Activated T-helper 2 cell treated with anti-CD3 and anti-CD28 coated beads, Interferon-gamma antibody, Interleukin-2, Interleukin-4, amounts not matched to agents 10 μg/mL and 5 μg/mL and 100 μg/mL, durations not matched to agents 14 hours and 24 hours and 36 hours (primary cell): ENCODE measurements around the gene C10orf67. TPM values are rescaled to one million over a fixed set of nuclear protein-coding genes. Genes with fewer than 3 reads are reported as not detected.
"Not testable (repeated sequence)": the region's sequence is repeated elsewhere in the genome, so short reads cannot be mapped to it uniquely, and the experiment has no call there.

ENCODE experiments used
- DNase-seq: peaks from one replicate; pipeline ENCODE4 v3.0.0; 2021; ENCODE audit warnings: low spot score
- H3K27ac Mint-ChIP-seq: one replicate; pipeline ENCODE4 v1.8.0; 2021; ENCODE audit warnings: mixed read lengths
- H3K27me3 Mint-ChIP-seq: one replicate; pipeline ENCODE4 v1.8.0; 2021; ENCODE audit warnings: low read depth, mixed read lengths
- H3K36me3 Mint-ChIP-seq: one replicate; pipeline ENCODE4 v1.8.0; 2021; ENCODE audit warnings: low read depth, mixed read lengths
- H3K4me1 Mint-ChIP-seq: one replicate; pipeline ENCODE4 v1.8.0; 2021; ENCODE audit warnings: low read depth, mixed read lengths
- H3K4me3 Mint-ChIP-seq: one replicate; pipeline ENCODE4 v1.8.0; 2021; ENCODE audit warnings: low read depth, mild to moderate bottlenecking, moderate library complexity, mixed read lengths
- H3K9me3 Mint-ChIP-seq: one replicate; pipeline ENCODE4 v1.8.0; 2021; ENCODE audit warnings: mixed read lengths
- intact Hi-C: fragments of 100-400 bp; cut with micrococcal nuclease; formaldehyde crosslinking; loops from one replicate; pipeline ENCODE4 v1.15.1; 2023
- total RNA-seq: library from RNA; stranded (reverse); gene quantifications from 2 replicates; pipeline ENCODE4 v1.2.3, GENCODE V29; 2022

The C10orf67 gene
- total RNA-seq, 1 donor from 2014 or later, result not detected

DNA sequence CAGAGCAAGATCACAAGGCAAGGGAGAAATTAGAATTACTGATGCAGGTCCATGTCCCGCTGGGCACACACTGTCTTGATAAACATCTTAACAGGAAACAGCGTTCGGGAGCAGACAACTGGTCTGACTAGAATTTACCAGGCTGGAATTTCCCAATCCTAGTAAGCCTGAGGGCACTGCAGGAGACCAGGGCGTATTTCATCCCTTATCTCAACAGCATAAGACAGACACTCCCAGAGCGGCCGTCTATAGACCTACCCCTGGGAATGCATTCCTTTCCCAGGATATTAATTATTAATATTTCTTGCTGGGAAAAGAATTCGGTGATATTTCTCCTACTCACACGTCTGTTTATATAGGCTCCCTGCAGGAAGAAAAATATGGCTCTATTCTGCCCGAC is 70.4 kb downstream of the C10orf67 start:
- H3K9me3 Mint-ChIP-seq, H3K4me3 Mint-ChIP-seq, DNase-seq, H3K4me1 Mint-ChIP-seq, H3K36me3 Mint-ChIP-seq, intact Hi-C loops, H3K27ac Mint-ChIP-seq, H3K27me3 Mint-ChIP-seq: not testable (repeated sequence)

DNA sequence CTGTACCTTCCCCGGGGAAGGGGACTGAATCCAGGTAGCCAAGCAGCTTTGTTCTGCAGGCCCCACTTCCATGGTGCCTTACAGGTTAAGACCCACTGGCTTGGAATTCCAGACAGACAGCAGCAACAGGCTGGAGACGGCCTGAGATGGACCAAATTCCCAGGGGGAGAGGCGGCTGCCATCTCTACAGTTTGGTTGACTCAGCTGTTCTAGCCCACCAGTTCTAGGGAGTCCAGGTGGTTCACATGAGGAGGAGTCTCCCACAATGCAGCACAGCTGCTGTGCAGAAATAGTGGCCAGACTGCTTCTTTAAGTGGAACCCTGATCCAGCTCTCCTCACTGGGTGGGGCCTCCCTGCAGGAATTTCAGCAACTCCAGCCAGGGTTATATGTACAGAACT is 74.1 kb downstream of the C10orf67 start:
- no peaks in the 10 kb centered on the region for H3K4me1 Mint-ChIP-seq
- H3K36me3 Mint-ChIP-seq, result no peaks in the 10 kb centered on the region
- H3K4me3 Mint-ChIP-seq, result no peak overlapping the region
- H3K27ac Mint-ChIP-seq, result no peak overlapping the region
- no peak for DNase-seq
- H3K9me3 Mint-ChIP-seq, result no peaks in the 10 kb centered on the region
- no peaks in the 10 kb centered on the region for H3K27me3 Mint-ChIP-seq
- intact Hi-C loops, result no loop called here

DNA sequence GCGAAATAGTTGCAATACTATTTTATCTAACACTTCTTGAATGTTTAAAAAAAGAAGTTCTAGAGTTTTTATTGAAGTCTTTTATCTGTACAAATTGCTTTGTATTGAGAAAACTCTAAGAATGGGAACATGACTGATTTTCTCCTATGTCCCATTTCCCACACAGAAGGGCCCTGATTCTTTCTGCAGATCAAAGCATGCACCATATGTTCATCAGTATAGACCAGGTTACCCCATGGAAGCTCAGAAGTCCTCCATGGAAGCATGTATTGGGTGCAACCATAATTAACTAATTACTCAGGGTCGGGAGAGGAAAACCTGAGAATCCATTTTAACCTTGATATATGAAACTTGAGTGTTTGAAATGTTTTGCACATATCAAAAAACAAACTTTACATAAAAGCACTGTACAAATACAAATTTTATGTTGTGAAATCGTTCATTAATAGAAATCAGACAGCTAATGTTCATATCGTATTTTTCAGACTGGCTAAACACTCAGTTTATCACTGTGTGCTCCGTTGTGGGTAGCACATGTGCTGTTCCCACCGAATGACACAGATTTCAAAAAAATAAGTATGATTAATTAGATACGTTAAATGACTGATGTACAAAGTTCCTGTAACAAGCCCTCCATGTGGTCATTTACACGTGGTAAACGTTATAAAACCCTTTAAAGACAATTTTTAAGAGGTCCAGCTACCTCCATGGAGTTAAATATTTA is 81.0 kb downstream of the C10orf67 start:
- H3K27ac Mint-ChIP-seq, result no peak overlapping the region
- no peaks in the 10 kb centered on the region for H3K9me3 Mint-ChIP-seq
- H3K27me3 Mint-ChIP-seq, result no peaks in the 10 kb centered on the region
- DNase-seq, result no peak
- intact Hi-C loops, result no loop called here
- H3K36me3 Mint-ChIP-seq, result no peaks in the 10 kb centered on the region
- H3K4me1 Mint-ChIP-seq, result no peaks in the 10 kb centered on the region
- no peak overlapping the region for H3K4me3 Mint-ChIP-seq

DNA sequence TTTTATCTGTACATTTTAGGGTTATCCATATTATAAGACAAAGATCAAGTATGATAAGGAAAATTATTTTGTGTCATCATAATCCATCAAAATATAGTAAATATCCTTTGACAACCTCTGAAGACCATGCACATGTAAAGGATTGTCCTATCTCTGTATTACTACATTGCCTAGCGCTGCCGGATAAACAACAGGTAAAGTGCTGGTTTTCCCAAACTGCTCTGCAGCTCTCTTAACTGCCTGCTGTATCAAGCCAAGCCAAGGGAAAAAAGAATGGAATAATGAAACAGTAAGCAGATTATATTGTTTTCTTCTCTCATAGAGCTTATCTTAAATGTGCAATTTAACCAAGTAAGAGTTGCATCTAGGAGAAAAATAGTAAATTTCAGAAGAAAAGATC is 81.7 kb downstream of the C10orf67 start:
- intact Hi-C loops, result no loop called here
- no peaks in the 10 kb centered on the region for H3K36me3 Mint-ChIP-seq
- H3K27me3 Mint-ChIP-seq, result no peaks in the 10 kb centered on the region
- no peak overlapping the region for H3K4me3 Mint-ChIP-seq
- no peak overlapping the region for H3K27ac Mint-ChIP-seq
- no peaks in the 10 kb centered on the region for H3K4me1 Mint-ChIP-seq
- no peak for DNase-seq
- no peaks in the 10 kb centered on the region for H3K9me3 Mint-ChIP-seq

DNA sequence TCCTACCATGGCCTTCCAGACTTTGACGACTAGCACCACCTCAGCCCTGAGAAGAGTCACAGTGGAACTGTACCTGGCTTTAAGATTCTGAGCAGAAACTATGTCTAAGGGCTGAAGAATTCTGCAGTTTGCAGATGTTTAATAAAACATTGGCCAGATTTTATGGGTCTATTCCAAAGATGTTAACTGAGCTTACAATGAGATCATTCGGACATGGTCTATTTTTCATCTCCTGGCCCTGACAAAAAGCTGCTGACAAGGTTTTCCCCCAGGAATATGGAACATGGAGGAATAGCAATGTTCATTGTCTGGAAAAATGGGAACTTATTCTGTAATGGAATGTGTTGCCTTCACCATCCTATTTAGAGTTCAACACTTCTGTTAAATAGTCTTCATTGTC is 86.1 kb downstream of the C10orf67 start:
- DNase-seq, result no peak
- intact Hi-C loops, result no loop called here
- H3K27me3 Mint-ChIP-seq, result no peaks in the 10 kb centered on the region
- H3K27ac Mint-ChIP-seq, result no peak overlapping the region
- H3K4me1 Mint-ChIP-seq, result no peaks in the 10 kb centered on the region
- no peak overlapping the region for H3K4me3 Mint-ChIP-seq
- H3K9me3 Mint-ChIP-seq, result no peaks in the 10 kb centered on the region
- no peaks in the 10 kb centered on the region for H3K36me3 Mint-ChIP-seq

DNA sequence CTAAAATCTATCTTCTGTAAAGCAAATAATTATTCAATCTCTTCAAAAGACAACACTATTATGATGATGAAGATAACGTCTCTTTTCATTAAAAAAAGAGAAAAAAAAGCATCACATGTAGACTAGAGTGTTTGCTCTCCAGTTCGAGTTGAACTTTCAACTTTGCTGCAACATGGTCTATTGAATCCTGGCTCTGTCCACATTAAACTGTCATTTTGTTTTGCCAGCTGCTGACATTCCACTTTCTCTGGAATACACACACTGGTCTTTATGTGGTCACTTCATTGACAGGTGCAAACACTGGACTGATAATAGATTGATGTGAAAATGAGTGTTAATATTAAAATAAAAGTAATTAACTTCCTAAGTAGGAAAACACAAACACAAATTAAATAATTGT is 90.8 kb downstream of the C10orf67 start:
- Mint-ChIP-seq H3K27ac (no peak overlapping the region), H3K9me3 (no peaks in the 10 kb centered on the region), H3K36me3 (no peaks in the 10 kb centered on the region), H3K4me3 (no peak overlapping the region), H3K27me3 (no peaks in the 10 kb centered on the region), H3K4me1 (no peaks in the 10 kb centered on the region)
- intact Hi-C loops, result no loop called here
- no peak for DNase-seq

DNA sequence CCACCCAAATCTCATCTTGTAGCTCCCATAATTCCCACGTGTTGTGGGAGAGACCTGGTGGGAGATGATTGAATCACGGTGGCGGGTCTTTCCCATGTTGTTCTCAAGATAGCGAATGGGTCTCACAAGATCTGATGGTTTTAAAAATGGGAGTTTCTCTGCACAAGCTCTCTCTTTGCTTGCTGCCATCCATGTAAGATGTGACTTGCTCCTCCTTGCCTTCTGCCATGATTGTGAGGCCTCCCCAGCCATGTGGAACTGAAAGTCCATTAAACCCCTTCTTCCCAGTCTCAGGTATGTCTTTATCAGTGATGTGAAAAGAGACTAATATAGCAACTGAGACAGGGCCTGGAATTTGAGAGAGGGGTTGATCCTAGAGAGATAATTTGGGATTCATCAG is 91.7 kb downstream of the C10orf67 start:
- H3K27me3 Mint-ChIP-seq, H3K27ac Mint-ChIP-seq, intact Hi-C loops, DNase-seq, H3K9me3 Mint-ChIP-seq, H3K4me1 Mint-ChIP-seq, H3K36me3 Mint-ChIP-seq, H3K4me3 Mint-ChIP-seq: not testable (repeated sequence)

DNA sequence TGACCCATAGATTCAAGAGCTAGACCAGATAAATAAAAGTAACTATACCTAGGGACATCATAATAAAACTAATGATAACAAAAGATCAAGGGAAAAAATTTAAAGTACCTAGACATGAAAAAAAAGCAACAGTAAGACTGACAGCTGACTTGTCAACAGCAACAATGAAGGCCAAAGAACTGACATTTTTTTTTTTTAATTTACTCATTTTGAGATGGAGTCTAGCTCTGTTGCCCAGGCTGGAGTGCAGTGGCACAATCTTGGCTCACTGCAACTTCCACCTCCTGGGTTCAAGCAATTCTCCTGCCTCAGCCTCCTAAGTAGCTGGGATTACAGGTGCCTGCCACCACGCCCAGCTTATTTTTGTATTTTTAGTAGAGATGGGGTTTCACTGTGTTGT is 102.8 kb downstream of the C10orf67 start:
- H3K27me3 Mint-ChIP-seq, H3K27ac Mint-ChIP-seq, intact Hi-C loops, DNase-seq, H3K9me3 Mint-ChIP-seq, H3K4me1 Mint-ChIP-seq, H3K4me3 Mint-ChIP-seq, H3K36me3 Mint-ChIP-seq: not testable (repeated sequence)

DNA sequence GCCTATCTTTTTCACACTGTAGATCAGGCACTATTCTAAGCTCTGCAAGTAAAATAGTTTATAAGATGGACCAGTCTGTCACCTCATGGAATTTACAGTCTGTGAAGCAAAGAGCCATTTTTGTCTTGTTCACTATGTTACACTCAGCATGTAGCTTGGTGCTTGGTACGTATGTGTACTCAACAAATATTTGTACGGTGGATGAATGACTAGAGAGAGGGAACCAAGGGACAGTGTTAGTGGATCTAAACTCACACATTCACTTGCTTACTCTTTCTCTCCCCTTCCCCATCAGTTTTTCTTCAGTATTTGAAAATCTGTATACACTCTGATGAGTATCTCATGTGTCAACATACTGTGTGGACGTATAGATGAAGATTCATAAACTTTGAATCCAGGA is 106.6 kb downstream of the C10orf67 start:
- Mint-ChIP-seq H3K36me3 (no peaks in the 10 kb centered on the region), H3K4me1 (no peaks in the 10 kb centered on the region), H3K4me3 (no peak overlapping the region), H3K27ac (no peak overlapping the region), H3K9me3 (no peaks in the 10 kb centered on the region), H3K27me3 (no peaks in the 10 kb centered on the region)
- DNase-seq, result no peak
- intact Hi-C loops, result no loop called here

DNA sequence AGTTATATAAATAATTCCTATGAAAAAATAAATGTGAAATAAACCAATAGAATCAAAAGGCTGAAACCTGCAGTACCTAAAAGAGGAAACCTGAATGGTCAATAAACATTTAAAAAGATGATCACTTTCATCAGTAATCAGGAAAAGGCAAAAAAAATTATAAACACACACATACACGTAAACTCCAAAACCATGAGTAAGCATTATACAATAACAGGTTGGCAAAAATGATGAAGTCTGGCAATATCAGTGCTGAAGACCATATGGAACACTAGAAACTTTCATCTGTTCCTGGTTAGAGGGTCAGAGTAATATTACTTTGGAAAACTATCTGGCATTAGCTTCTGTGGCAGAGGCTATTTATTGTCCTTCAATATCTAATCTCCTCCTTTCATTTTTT is 114.0 kb downstream of the C10orf67 start:
- Mint-ChIP-seq H3K27ac (no peak overlapping the region), H3K36me3 (no peaks in the 10 kb centered on the region), H3K9me3 (no peaks in the 10 kb centered on the region), H3K4me3 (no peak overlapping the region), H3K27me3 (no peaks in the 10 kb centered on the region), H3K4me1 (no peaks in the 10 kb centered on the region)
- intact Hi-C loops, result no loop called here
- no peak for DNase-seq

DNA sequence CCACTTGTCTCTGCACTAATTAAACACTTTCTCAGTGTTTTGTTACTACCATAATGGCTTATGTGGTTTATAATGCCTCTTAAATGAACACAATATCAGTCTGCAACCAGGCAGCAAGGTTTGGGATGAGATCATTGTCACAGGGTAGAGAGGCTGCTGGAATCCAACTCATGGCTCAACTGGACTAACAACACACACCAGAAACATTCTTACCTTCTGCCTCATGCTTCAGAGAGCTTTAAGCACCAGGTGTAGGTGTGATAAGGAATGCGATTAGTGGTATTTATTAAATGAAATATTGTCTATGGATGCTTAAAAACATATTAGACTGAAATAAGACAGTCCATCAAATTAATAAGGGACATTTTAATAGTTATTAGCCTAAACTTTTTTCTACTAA is 127.1 kb downstream of the C10orf67 start:
- no peak overlapping the region for H3K4me3 Mint-ChIP-seq
- DNase-seq, result no peak
- H3K36me3 Mint-ChIP-seq, result no peaks in the 10 kb centered on the region
- no peak overlapping the region for H3K27ac Mint-ChIP-seq
- peaks cover 8% of the 10 kb centered on the region for H3K27me3 Mint-ChIP-seq
- H3K9me3 Mint-ChIP-seq, result no peaks in the 10 kb centered on the region
- intact Hi-C loops, result no loop called here
- no peaks in the 10 kb centered on the region for H3K4me1 Mint-ChIP-seq

DNA sequence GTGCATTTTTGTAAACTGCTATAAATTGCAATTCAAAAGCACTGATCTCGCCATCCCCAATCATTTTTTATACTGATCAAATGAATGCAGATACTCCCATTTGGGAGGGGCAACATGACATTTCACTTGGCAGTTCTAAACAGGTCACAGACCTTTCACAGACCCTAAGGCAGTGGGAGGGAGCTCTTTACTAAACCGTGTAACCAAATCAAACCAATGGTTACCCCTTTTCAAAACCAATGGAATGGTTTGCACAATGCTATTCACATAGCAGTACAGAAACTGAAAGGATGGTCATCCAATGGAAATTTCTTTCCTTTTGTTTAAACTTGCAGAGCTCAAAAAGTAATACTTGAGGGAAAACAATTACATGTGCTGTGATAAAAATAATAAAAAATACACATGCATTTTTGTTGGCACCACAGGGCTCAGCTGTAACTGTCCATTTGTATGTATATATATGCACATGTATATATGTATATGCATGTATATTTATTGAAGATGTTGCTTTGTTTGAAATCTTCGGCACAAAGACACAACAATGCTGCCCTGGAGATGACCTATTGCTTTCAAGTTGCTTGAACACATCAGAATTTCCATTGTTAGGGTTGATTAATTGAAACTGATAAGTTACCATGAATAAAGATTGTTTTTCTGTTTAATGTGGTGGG is 138.5 kb downstream of the C10orf67 start:
- Mint-ChIP-seq H3K36me3 (no peaks in the 10 kb centered on the region), H3K4me3 (no peak overlapping the region)
- intact Hi-C loops, result no loop called here

DNA sequence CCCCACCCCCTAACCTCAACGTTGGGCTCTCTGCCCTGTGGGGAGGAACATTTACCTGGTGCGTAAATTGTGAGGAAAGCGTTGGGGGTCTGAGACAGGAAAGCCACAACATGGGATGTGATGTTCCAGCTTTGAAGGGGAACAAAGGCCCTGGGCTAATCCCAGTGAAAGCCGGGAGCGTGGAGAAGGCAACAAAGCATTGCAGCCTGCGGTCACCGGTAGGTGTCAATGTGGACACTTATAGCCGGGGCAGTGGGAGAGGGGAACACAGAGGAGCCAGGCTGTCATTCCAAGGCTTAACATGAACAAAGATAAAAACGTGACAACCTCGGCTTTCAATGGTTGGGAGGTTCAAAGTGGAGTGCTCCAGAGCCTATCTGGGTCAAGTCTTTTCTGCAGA is 139.8 kb downstream of the C10orf67 start:
- no peak for DNase-seq
- Mint-ChIP-seq H3K27me3 (peaks cover 59% of the 10 kb centered on the region), H3K36me3 (no peaks in the 10 kb centered on the region), H3K4me3 (no peak overlapping the region), H3K9me3 (no peaks in the 10 kb centered on the region), H3K27ac (no peak overlapping the region), H3K4me1 (no peaks in the 10 kb centered on the region)
- intact Hi-C loops, result no loop called here

More for the DNA sequence above, 138.5 kb downstream of the C10orf67 start:
- Mint-ChIP-seq H3K4me1 (no peaks in the 10 kb centered on the region), H3K27me3 (peaks cover 46% of the 10 kb centered on the region), H3K9me3 (no peaks in the 10 kb centered on the region), H3K27ac (no peak overlapping the region)
- DNase-seq, result no peak
